COR-L47 (cell line): Measurements from ENCODE around the gene C3orf85.
A peak's percentile ranks its signal among the peaks of the same experiment; 100 is the strongest.
"Not testable (repeated sequence)": the region's sequence is repeated elsewhere in the genome, so short reads cannot be mapped to it uniquely, and the experiment has no call there.

Source experiments
- DNase-seq: peaks from one replicate; lab custom pipeline; 2025; lab: John Stamatoyannopoulos, UW

C3orf85 gene, protein sequence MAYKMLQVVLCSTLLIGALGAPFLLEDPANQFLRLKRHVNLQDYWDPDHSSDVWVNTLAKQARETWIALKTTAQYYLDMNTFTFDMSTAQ

DNA sequence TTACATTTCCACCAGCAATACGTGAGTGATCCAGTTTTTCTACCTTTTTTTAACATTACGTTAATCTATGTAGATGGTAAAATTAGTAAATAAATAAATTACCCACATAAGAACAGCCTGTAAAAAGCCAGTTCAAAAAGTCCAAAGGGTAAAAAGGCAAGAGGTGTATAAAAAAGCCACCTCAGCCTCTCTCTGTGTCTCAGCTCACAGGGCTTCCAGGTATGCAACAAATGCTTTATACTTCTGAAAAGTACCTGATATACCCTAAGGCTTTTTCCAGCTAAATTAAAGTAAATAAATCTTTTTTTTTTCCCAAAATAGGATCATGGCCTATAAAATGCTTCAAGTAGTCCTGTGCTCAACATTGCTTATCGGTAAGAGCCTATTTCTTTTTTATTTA lies at the start of gene C3orf85:
Gene C3orf85, plus strand, starts transcription at position 197 of the 400 bp plus-strand sequence. Its CDS starts 129 bp downstream, at position 326.
- no peak for DNase-seq

DNA sequence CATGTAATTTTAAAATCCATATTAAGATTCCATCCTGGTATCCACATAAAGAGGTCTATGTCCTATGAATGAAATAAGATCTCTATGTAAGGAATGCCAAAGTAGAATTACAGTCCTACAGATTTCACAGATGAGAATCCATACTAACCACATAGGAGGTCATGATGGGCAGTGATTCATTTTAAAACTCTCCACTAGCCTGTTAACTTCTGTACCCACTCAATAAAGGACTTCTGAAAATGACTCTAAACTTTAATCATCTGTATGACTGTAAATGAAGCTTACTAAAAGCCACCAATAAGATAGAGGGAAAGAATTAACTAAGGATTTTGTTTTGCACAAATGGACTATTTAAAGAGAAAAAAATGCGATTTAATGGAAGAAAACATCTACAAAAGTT lies 47.3 kb upstream of the C3orf85 start:
- no peak for DNase-seq

GRCh38 chr3:109091846-109092245 lies 44.7 kb upstream of the C3orf85 start:
- no peak for DNase-seq

GRCh38 chr3:109093561-109093960 lies 43.0 kb upstream of the C3orf85 start:
- no peak for DNase-seq

GRCh38 chr3:109095166-109095565 lies 41.4 kb upstream of the C3orf85 start:
- DNase-seq = no peak

GRCh38 chr3:109098079-109098644 lies 38.4 kb upstream of the C3orf85 start:
- peak; percentile 28 for DNase-seq

DNA sequence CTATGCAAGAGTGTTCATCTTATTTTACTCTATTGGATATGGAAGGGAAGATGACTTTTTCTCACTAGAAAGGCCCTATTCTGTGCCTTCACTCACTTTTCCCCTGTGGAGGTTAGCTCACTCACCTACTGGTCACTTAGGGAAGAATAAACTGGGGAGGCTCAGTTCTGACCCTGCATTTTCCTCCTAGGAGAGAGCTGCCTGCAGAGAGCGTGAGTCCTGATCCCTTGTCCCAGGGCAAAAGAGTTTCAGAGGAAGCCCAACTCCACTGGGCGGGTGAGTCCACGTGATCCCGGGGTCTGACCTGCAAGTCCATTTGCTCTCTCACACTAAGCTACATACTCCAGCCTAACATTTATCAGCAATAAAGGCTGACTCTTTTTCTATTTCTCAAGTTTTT lies 26.9 kb upstream of the C3orf85 start:
- no peak for DNase-seq

DNA sequence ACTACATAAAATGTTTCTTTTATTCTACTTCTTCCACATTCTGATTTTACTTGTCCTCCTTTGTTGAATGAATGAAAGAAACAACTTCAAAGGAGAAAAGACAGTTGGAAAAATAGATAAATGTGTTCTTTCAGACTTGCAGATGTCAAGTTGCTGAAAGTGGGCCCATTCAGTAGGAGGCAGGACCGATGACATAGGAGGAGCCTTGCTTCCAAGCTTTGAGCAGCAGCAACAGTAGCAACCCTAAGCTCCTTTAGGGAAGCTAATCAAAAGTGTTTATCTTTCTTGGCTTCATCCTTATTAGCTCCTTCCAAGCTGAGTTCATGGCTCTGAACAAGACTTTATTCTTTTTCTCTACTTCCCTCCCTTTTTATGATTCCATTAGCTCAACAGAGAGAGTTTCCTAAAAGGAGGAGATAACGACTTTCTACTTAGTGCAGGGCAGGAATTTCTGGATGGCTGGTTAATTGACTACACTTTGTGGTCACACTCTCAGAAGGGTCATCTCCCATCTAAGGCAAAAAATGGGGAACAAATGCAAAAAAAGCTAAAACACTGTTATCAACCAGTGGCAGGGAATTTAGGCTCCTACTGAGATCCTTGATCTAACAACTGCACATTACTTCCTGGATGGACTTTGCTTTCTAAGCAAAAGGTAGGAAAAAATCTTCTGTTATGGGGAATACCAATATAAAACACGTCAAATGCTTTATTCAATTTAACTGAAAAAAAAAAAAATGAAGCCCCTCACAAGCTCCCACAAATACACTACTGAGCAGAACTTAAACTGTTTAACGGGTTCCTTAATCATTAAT lies 23.4 kb upstream of the C3orf85 start:
- DNase-seq = no peak

DNA sequence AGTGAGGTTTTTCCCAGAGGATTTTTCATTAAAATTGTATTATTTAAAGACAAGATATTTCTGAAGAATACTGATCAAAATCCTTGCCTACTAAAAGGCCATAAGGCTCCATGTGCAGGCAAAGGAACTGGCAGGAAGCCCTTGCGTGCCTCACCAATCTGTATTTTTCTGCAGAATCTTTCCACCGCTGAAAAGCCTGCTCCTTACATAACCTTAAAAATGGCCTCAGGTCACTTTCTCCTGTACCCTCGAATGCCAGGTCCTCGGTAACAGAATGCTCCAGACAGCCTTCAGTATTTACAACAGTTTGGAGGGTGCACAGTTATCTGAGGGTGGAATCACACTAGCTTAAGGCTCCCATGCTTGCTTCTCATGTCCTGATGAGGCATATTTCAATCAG lies 21.8 kb upstream of the C3orf85 start:
- DNase-seq = no peak

- no peak for DNase-seq
Measured at GRCh38 chr3:109115451-109115850, 21.1 kb upstream of the C3orf85 start.

DNA sequence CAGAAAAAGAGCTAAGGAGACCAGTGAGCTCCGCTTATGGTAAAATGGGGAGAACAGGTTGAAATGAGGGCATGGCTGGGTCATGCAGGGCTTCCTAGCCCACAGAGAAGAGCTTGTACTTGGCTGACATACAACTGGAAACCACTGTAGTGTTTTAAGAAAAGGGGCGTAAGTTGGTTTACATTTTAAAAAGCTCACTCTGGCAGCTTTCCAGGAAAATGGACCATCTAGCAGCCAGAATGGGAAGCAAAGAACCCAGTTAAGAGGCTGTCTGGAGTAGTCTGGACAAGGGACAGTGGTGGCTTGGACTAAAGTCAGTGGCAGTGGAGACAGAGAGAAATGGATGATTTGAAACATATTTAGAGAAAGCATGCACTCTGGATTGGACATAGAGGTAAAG lies 20.5 kb upstream of the C3orf85 start:
- no peak for DNase-seq

- DNase-seq = no peak
Measured at GRCh38 chr3:109117939-109118338, 18.6 kb upstream of the C3orf85 start, which contains the start of gene MORC1. Gene MORC1, minus strand, starts transcription at chr3:109118134. Its CDS starts 75 bp downstream, at chr3:109118059.

GRCh38 chr3:109118584-109118983 lies 17.9 kb upstream of the C3orf85 start:
- DNase-seq = no peak

- no peak for DNase-seq
Measured at GRCh38 chr3:109122690-109123089, 13.8 kb upstream of the C3orf85 start.

DNA sequence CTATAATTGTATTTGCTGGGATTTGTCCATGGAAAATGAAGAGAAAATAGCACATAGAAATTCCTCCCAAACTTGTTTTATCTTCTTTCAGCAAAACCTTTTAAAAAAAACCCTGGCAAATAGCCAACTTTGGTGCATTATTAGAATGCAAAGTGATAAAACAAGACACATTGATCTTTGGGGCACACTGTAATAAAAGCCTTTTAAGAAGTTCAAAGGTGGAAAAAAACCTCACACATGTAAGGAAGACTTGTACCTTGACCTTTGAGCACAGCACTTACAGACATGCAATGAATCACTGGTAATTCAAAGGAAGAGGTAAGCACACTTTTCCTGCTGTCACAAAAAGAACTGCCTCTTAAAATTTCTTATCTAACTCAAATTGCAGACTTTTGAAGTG lies 10.6 kb upstream of the C3orf85 start:
- DNase-seq = no peak

DNA sequence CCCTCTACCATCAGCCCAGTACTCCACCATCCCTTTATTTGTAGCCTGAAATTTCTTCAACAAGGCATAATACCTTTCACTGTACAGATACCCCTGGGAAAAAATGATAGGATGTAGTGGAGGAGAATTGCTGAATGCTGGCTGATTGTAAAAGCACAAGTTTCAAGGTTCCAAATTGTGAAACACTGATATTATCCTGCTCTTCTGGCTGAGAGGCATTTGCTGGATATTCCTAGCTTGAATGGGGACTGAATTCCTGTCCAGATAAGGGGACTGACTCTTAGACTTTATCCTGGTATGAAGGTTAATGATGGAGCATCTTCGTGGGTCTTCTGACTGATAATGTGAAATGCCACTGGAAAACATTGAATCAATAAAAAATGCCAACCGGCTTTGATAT lies 9.0 kb upstream of the C3orf85 start:
- no peak for DNase-seq

DNA sequence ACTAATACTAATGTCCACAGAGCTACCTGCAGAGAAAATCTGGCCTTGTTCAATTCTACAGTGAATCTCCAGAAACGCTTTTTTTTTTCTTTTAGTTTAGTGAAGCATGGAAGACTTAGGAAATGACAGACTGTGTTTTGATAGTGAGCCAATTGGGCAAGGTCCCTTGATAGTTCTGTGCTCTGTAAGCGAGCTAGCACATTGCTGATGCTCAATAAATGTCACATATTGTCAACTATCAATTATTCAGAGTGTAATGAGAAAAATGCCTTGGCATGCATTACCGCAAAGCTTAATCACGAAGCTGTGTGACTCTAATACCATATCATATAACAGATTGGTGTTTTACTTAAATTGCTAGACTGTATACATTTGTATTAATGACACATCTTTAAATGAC lies 5.2 kb upstream of the C3orf85 start:
- no peak for DNase-seq

GRCh38 chr3:109132801-109133473 lies 3.6 kb upstream of the C3orf85 start:
- DNase-seq = no peak

DNA sequence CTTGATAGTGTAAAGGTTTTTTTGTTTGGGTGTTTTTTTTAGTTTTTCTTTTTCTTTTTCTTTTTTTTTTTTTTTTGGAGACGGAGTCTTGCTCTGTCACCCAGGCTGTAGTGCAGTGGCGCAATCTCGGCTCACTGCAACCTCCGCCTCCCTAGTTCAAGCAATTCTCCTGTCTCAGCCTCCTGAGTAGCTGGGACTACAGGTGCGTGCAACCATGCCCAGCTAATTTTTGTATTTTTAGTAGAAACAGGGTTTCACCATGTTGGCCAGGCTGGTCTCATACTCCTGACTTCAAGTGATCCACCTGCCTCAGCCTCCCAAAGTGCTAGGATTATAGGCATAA lies 3.1 kb upstream of the C3orf85 start:
- not testable (repeated sequence) for DNase-seq

DNA sequence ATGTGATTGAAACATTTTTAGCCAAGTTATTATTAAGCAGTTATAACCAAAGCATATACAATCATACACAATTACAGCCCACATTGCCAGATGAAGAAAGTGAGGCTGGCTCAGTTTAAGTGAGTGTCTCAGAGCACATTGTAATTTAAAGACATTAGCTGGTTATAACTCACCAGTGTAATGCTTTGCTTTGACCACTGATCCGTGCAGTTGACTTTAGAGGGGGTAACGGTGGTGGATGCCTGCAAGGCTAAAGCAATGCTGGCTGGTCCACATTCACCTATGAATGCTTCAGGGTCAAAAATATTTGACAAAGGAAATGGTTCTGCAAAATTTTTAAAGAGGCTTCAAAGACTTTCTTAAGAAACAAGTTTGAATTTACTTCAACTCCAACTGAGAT lies 1.2 kb downstream of the C3orf85 start:
- no peak for DNase-seq

- no peak for DNase-seq
Measured at GRCh38 chr3:109140318-109140717, 3.8 kb downstream of the C3orf85 start.

DNA sequence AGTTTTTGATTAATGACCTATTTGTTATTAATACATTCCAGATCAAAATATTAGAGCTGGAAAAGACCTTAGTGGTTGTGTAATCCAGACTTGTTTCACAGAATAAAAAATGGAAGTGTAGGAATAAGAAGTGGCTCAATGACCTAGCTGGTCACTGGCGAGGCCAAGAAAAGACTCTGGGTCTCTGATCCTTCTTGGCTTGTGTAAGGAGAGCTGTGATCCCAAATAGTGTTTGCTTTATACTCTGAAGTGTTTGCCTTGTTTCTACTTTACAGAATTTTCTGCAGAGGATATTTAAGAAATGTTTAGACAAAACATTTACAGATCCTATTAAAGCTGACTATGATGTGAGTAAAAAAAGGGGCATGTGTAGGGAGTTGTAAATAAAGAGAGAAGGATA lies 7.1 kb downstream of the C3orf85 start:
- DNase-seq = no peak

DNA sequence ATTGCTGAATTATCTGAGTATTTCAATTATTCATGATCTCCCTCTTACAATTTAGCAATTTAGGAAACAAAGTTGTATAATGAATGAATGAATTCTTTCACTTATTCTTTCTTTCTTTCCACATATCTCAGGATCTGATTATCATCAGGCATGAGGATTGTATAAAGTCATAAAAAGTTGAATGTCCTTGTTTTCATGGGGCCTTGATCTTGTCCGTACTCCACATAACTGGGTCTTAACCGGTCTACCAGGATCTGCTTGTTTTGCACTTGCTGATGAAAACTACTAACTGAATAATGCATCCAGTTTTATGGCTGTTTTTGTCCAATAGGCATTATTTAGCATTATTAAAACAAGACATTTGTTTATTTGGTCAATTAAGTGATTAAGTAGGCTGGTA lies 12.6 kb downstream of the C3orf85 start:
- DNase-seq = no peak
